Stimulated activated CD4-positive, alpha-beta T cell treated with anti-CD3 and anti-CD28 coated beads, Interleukin-15, amount 100 ng/mL, for 24 hours (primary cell): ENCODE measurements around the gene RREB1.
"Not testable (repeated sequence)": the region's sequence is repeated elsewhere in the genome, so short reads cannot be mapped to it uniquely, and the experiment has no call there.

Experiments used
- DNase-seq: peaks from one replicate; pipeline ENCODE4 v3.0.0-alpha.2; 2020

RREB1 gene

GRCh38 chr6:7147051-7147671 lies 39.4 kb downstream of the RREB1 start:
- DNase-seq: no peak

DNA sequence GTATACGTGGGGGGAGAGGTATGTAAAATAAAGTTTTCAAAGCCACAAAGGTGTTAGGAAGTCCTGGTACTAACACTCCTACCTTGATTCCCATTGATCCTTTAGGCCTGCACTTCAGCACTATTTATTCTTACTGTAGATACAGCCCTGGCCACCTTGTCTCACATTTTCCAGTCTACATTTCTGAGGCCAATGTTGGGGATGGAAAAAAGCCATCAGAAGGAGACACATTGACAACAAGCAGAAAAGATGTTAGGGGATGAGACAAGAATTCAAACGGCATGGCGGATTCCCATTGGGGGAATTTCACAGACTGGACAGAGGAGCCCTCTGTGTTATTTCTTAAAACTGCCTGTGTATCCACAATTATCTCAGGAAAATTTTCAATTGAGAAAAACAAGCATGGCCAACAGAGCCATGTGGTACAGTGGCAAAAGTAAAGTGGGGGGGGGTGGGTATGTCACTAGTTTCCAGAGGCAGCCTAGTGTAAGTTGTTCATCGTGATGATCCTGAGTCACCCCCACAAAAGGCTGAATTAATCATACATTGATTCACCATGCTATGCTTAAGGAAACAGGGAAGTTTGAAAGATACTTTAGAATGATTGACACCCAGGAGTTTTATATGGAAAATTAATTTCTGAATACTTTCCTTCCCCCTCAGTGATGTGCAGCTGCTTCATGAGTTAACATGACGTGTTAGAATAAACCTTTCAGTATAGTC lies 40.5 kb downstream of the RREB1 start:
- peak; percentile 56 for DNase-seq

- DNase-seq: no peak
Measured at GRCh38 chr6:7150381-7151064, 42.8 kb downstream of the RREB1 start.

DNA sequence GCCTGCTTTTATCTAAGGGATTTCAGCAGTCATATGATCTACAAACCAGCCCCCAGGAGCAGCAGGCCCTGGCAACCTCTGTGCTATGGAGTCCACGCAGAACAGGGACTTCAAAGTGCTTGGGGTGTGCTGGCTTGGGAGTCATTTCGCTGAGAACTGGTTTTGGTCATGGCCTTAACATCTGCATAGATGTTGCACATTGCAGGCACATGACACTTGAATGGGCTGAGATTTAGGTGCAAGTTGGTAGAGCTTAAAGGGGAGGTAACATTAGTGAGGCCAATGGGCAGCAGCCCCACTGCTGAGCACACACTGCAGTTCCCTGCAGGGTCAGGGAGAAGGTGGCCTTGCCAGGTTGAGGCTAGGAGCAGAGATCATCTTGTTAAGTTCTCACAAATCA lies 43.6 kb downstream of the RREB1 start:
- DNase-seq: no peak

GRCh38 chr6:7152462-7152861 lies 44.7 kb downstream of the RREB1 start:
- no peak for DNase-seq

DNA sequence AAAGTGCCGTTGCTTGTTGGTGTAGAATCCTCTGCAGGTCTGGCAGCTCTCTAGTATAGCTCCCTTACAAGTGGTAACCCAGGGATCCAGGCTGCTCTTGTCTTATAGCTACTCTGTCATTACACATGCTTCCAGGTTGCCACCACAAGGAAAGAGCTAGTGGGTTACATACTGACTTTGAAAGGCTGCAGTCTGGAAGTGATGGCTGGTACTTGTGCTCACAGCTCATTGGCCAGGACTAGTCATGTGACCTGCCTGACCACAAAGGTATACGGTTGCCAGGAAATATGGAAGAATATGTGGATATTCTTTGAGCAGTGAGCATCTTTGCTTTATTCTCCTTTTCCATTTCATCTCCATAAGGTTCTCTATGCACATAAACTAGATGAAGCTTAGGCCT lies 46.0 kb downstream of the RREB1 start:
- DNase-seq: no peak

- DNase-seq: peak; percentile 13
Measured at GRCh38 chr6:7154341-7155139, 46.8 kb downstream of the RREB1 start.

GRCh38 chr6:7155871-7156579 lies 48.3 kb downstream of the RREB1 start:
- no peak for DNase-seq

DNA sequence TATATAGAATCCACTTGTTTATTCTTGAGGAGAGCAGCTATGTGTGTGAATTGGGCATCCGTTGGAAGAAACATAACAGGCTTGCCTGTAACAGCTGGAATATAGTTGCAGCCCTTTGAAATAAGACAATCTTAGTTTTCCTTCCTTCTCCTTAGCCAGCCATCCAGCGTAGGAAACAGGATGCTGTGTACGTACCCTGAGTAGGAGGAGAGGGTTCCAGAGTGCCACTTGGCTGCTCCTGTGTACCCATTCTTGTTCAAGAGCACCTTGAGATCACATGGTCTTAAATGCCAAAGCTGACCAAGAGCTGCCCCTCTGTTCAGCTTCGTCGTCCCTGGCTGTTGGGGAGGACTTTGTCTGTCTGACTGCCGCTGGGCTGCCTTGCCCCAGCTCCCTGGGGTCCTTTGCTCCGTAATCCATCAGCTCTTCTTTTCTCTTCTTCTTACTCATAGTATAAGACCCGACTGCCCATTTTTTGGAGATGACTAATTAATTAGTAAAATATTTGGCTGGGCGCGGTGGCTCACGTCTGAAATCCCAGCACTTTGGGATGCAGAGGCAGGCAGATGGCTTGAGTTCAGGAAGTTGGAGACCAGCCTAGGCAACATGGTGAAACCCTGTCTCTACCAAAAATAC lies 49.0 kb downstream of the RREB1 start:
- DNase-seq: no peak

DNA sequence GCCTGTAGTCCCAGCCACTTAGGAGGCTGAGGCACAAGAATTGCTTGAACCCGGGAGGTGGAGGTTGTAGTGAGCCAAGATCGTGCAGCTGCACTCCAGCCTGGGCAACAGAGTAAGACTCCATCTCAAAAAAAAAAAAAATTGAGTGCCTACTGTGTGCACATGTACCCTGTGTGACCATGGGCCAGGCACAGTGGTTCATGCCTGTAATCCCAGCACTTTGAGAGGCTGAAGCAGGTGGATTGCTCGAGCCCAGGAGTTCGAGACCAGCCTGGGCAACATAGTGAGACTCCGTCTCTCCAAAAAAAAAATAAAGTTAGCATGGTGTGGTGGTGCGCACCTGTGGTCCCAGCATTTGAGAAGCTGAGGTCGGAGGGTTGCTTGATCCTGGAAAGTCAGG lies 49.5 kb downstream of the RREB1 start:
- not testable (repeated sequence) for DNase-seq

GRCh38 chr6:7157752-7158616 lies 50.2 kb downstream of the RREB1 start:
- DNase-seq: no peak

DNA sequence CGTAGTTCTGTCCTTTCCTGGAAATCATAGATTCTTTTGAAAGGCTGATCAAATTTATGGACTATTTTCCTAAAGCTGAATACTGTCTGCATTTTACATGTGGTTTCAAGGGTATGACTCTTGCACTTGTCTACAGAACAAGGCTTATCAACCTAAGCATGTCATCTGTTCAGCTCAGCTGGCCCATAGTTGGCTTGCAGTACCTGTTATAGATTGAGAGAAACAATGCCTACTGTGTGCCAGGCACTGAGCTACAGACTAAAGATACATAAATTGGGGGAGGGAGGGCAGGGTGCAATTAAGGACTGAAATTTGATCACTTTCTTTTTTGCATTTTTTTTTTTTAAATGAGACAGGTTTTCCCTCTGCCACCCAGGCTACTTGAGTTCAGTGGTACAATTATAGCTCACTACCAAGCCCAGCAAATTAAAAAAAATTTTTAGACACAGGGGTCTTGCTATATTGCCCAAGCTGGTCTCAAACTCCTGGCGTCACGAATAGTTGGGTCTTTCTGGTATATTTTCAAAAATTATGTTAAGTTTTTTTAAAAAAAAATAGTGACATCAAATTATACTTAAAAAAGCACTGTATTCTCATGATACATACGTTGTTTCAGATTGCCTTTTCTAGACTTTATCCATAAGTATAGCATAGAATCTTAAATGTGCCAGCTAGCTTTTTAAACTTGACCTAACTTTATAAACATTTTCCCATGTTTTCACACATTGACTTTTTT lies 52.2 kb downstream of the RREB1 start:
- DNase-seq: no peak

DNA sequence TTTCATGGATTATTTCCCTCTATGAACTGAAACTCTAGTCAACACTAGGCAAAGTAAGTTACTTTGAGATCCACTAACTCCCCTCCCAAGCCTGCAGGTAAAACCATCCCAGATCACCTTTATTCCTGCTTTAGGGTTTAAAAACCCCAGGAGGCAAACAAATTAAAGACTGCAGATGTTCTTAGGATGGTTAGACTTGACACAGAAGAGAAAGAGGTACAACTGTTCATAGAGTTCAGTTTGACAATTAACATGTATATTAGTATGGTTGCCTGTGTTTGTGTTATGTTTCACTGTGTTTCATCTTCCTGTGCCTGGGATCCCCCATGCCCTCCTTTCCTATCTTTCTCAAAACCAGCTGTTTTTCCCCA lies 53.5 kb downstream of the RREB1 start:
- DNase-seq: no peak

GRCh38 chr6:7161845-7162244 lies 54.1 kb downstream of the RREB1 start:
- no peak for DNase-seq

DNA sequence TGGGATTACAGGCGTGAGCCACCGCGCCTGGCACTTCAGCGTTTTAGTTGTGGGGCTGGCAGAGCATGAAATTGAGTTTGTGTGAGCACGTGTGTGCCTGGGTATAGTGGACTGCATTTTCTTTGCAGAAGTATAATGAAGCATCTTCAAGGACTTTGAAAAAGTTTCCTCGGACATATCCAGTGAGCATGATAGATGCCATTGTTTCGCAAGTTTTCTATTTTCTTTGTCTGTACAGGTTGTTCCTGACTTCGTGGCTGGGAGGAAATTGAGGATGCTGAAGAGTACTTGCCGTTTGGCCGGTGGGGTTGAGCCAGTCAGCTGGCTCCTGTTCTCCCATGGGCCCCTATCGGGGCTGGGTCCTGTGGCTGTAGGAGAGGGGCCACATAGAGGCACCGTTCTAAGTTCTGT lies 55.9 kb downstream of the RREB1 start:
- DNase-seq: no peak

DNA sequence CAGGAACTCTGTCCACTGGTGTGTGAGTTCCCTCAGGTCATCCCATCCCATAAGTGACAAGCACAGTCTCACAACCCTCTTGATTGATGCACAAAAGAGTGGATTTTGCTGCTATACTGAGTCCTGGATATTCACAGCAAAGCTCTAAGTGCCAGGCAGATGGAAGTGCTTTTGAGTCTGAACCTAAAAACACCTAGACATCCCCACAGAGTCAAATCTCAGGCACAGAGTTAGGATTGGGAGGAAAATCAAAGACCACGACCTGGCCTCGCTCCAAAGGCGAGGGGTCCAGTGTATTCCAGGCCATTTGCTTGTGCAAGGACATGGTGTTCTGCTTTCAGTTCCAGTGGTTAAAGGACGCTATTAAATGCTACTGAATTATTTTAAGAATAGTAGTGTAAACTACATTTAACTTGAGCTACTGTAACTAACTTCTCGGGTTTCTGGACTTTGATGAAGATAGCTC lies 56.8 kb downstream of the RREB1 start:
- DNase-seq: no peak

- DNase-seq: no peak
Measured at GRCh38 chr6:7165002-7165889, 57.5 kb downstream of the RREB1 start.

- no peak for DNase-seq
Measured at GRCh38 chr6:7165890-7166267, 58.1 kb downstream of the RREB1 start.
